ENCODE measurements around the gene MCRS1. TPM values are rescaled to one million over a fixed set of nuclear protein-coding genes. Genes with fewer than 3 reads are reported as not detected.

Gene MCRS1
- total and polyA plus RNA-seq, 2 donors (not counting 3 experiments of a cell fraction or from before 2014, with no cell fraction given), result 71.1 to 99.3 TPM

DNA sequence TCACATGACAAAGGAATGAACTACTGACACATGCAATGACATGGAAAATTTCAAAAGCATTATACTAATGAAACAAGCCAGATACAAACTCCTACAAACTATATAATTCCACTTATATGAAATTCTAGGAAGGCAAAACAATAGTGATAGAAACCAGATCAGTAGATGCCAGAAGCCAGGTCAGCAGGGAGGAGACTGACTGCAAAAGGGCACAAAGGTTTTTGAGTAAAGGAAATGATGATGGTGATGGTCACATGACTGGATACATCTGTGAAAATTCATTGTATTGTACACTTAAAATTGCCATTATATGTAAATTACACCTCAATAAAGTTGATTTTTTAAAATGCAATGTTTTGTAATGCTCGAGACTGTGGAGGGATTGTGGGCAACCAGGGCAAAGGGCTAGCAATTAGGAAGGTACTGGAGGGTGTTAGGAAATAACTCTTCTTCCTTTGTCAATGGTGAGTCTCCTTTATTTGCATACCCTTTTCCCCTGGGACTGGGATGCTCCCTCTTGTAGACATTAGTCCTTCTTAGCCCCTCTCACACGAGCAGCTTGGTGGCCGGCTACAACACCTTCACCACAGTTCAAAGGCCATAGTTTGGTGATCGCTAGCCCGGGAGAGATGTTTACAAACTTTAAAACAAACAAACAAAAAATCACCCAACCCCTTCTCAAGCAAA, 48.7 kb upstream of the MCRS1 start:
- FAIRE-seq, result no peak
- no peak overlapping the region for H3K4me3 ChIP-seq (replicated peaks in 1 of 3; ENCODE audit: insufficient read depth in 1 of 3, low read depth in 1 of 3, low read length in 3 of 3)
- no TSS peak for BruUV-seq (replicated peaks)
- H4K20me1 ChIP-seq (replicated peaks; ENCODE audit: control insufficient read depth, extremely low read depth, insufficient read depth, low read length), result no peaks in the 10 kb centered on the region
- no peaks in the 10 kb centered on the region for H3K79me2 ChIP-seq (ENCODE audit: control insufficient read depth, insufficient read depth, low read length)
- dilution Hi-C loops (cut with MboI; ENCODE audit: extremely low pct_ligation_motif_present, low sequenced_read_pairs), result no loop called here
- H3K36me3 ChIP-seq (ENCODE audit: control insufficient read depth in 2 of 2, extremely low read depth in 1 of 2, insufficient read depth in 2 of 2, low read length in 2 of 2), result no peaks in the 10 kb centered on the region
- no peak overlapping the region for H3K9ac ChIP-seq (replicated peaks; ENCODE audit: extremely low read depth, insufficient read depth, low read length)
- H3K27ac ChIP-seq (ENCODE audit: insufficient read depth, low read depth, low read length), result no peak overlapping the region
- DNase-seq (ENCODE audit: low read depth, low spot score), result no peak
- CTCF ChIA-PET, result no interaction called here
- H3K27me3 ChIP-seq (ENCODE audit: control insufficient read depth in 2 of 2, insufficient read depth in 2 of 2, low read length in 2 of 2), result peaks cover 6 to 21% of the 10 kb centered on the region in 2 experiments
- POLR2A ChIA-PET, result no interaction called here
- peaks cover 2% of the 10 kb centered on the region for H3K4me1 ChIP-seq (ENCODE audit: control insufficient read depth, extremely low read depth, insufficient read depth, low read length)
- H3K9me3 ChIP-seq (replicated peaks; ENCODE audit: control insufficient read depth, insufficient read depth, low read length), result no peaks in the 10 kb centered on the region
- no peaks in the 10 kb centered on the region for H3K9me1 ChIP-seq (replicated peaks; ENCODE audit: control insufficient read depth, extremely low read depth, insufficient read depth, low read length)
- intact Hi-C loops (cut with micrococcal nuclease), result no loop called here
- no peak overlapping the region for H2AFZ ChIP-seq (ENCODE audit: low read depth, low read length)
- no peak overlapping the region for H3K4me2 ChIP-seq (ENCODE audit: insufficient read depth, low read length)
- no peak for TF ChIP-seq JUN (IDR thresholded peaks at IDR 0.05; ENCODE audit: borderline replicate concordance, insufficient read depth, insufficient read length, low read depth)
- no peak for TF ChIP-seq GATA2 (IDR thresholded peaks at IDR 0.05; ENCODE audit: insufficient read depth, insufficient read length, low read depth, low read length)
- TF ChIP-seq FOS (IDR thresholded peaks at IDR 0.05; ENCODE audit: borderline replicate concordance, insufficient read depth, low read length), result no peak
- TF ChIP-seq EZH2 (IDR thresholded peaks at IDR 0.05; ENCODE audit: borderline replicate concordance, low read depth, low read length, severe bottlenecking), result no peak
- TF ChIP-seq, protein P1, sequence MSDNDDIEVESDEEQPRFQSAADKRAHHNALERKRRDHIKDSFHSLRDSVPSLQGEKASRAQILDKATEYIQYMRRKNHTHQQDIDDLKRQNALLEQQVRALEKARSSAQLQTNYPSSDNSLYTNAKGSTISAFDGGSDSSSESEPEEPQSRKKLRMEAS (IDR thresholded peaks at IDR 0.05; ENCODE audit: insufficient read depth, insufficient read length), result no peak

DNA sequence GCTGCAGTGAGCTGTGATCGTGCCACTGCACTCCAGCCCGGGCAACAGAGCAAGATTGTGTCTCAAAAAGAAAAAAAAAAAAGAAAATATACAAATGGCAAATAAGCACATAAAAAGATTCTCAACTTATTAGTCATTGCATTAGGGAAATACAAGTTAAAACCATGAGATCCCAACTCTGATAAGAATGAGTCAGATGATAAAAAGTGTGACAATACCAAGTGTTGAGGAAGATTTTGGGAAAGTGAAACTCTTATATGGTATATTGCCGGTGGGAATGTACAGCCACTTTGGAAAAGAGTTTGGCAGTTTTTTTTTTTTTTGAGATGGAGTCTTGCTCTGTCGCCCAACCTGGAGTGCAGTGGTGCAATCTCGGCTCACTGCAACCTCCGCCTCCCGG, 47.8 kb upstream of the MCRS1 start:
- FAIRE-seq, result no peak
- Histone ChIP-seq H3K9me1 (replicated peaks; ENCODE audit: control insufficient read depth, extremely low read depth, insufficient read depth, low read length) (no peaks in the 10 kb centered on the region), H4K20me1 (replicated peaks; ENCODE audit: control insufficient read depth, extremely low read depth, insufficient read depth, low read length) (no peaks in the 10 kb centered on the region), H3K79me2 (ENCODE audit: control insufficient read depth, insufficient read depth, low read length) (no peaks in the 10 kb centered on the region), H2AFZ (ENCODE audit: low read depth, low read length) (no peak overlapping the region), H3K9me3 (replicated peaks; ENCODE audit: control insufficient read depth, insufficient read depth, low read length) (no peaks in the 10 kb centered on the region), H3K4me3 (replicated peaks in 1 of 3; ENCODE audit: insufficient read depth in 1 of 3, low read depth in 1 of 3, low read length in 3 of 3) (no peak overlapping the region), H3K9ac (replicated peaks; ENCODE audit: extremely low read depth, insufficient read depth, low read length) (no peak overlapping the region), H3K4me2 (ENCODE audit: insufficient read depth, low read length) (no peak overlapping the region), H3K27me3 (ENCODE audit: control insufficient read depth in 2 of 2, insufficient read depth in 2 of 2, low read length in 2 of 2) (peaks cover 6 to 21% of the 10 kb centered on the region in 2 experiments), H3K27ac (ENCODE audit: insufficient read depth, low read depth, low read length) (no peak overlapping the region), H3K4me1 (ENCODE audit: control insufficient read depth, extremely low read depth, insufficient read depth, low read length) (no peaks in the 10 kb centered on the region), H3K36me3 (ENCODE audit: control insufficient read depth in 2 of 2, extremely low read depth in 1 of 2, insufficient read depth in 2 of 2, low read length in 2 of 2) (no peaks in the 10 kb centered on the region)
- ChIA-PET CTCF (interaction anchor here (1.1 kb wide), 1 partner anchor 8 kb away, joined by 4 read pairs; the partner anchor contains the start of gene PRPF40B), POLR2A (no interaction called here)
- BruUV-seq (replicated peaks), result no TSS peak
- intact Hi-C loops (cut with micrococcal nuclease), result no loop called here
- no peak for DNase-seq (ENCODE audit: low read depth, low spot score)
- dilution Hi-C loops (cut with MboI; ENCODE audit: extremely low pct_ligation_motif_present, low sequenced_read_pairs), result no loop called here
- TF ChIP-seq JUN (IDR thresholded peaks at IDR 0.05; ENCODE audit: borderline replicate concordance, insufficient read depth, insufficient read length, low read depth), result no peak
- TF ChIP-seq GATA2 (IDR thresholded peaks at IDR 0.05; ENCODE audit: insufficient read depth, insufficient read length, low read depth, low read length), result peak; percentile 84
